SK-N-SH (cell line): ENCODE measurements around the gene NPAS3. TPM values are rescaled to one million over a fixed set of nuclear protein-coding genes. Genes with fewer than 3 reads are reported as not detected.

Experiments
- CTCF ChIA-PET: fragments of 300-600, 350-600 bp; formaldehyde crosslinking; extraction: SDS; loops from one replicate; lab custom pipeline; 2021; lab: Yijun Ruan, JAX
- POLR2A ChIA-PET: fragments of 350-600 bp; sonication (Branson Sonifier 250); formaldehyde crosslinking; extraction: SDS; loops from one replicate; lab custom pipeline; 2020; ENCODE audit warnings: antibody characterized with exemption, inconsistent platforms; lab: Yijun Ruan, JAX
- DNase-seq: peaks from one replicate; pipeline ENCODE4 v3.0.0; 2012
- H2AFZ ChIP-seq: fragments of 200-600 bp; sonication (generic); 2 replicates; pipeline ENCODE4 v1.8.1; 2016; ENCODE audit warnings: antibody characterized with exemption, mild to moderate bottlenecking, low read depth
- H3F3A ChIP-seq: fragments of 200-600 bp; sonication (generic); replicated peaks from 2 replicates; pipeline ENCODE3; 2016; ENCODE audit warnings: antibody characterized with exemption, mild to moderate bottlenecking; ENCODE audit not compliant: insufficient read depth
- H3K27ac ChIP-seq, 2 experiments: fragments of 200-500 bp in 1 of 2; fragments of 200-600 bp in 1 of 2; sonication (Bioruptor generic) in 1 of 2; sonication (generic), shearing (Covaris generic) in 1 of 2; 2 replicates each; pipeline versions ENCODE4 v1.5.1 to v1.6.1; 2014 to 2016; ENCODE audit warnings: low read depth in 2 of 2, inconsistent platforms in 1 of 2, low read length in 1 of 2, mild to moderate bottlenecking in 1 of 2, mixed read lengths in 1 of 2
- H3K27me3 ChIP-seq: fragments of 200-600 bp; sonication (generic), shearing (Covaris generic); 2 replicates; pipeline ENCODE4 v1.6.1; 2016; ENCODE audit warnings: mixed run types; ENCODE audit not compliant: insufficient read depth
- H3K36me3 ChIP-seq, 2 experiments: fragments of 200-500 bp in 1 of 2; fragments of 200-600 bp in 1 of 2; sonication (Bioruptor generic) in 1 of 2; sonication (generic) in 1 of 2; replicated peaks in 1 of 2; 2 replicates each; pipeline versions ENCODE3 to v1.5.1; 2014 to 2016; ENCODE audit warnings: low read length in 1 of 2, mild to moderate bottlenecking in 1 of 2; ENCODE audit not compliant: insufficient read depth in 2 of 2, control insufficient read depth in 1 of 2
- H3K4me1 ChIP-seq, 2 experiments: fragments of 200-500 bp in 1 of 2; fragments of 200-600 bp in 1 of 2; sonication (Bioruptor generic) in 1 of 2; sonication (generic), shearing (Covaris generic) in 1 of 2; 2 replicates each; pipeline versions ENCODE4 v1.5.1 to v1.6.1; 2014 to 2016; ENCODE audit warnings: low read depth in 1 of 2, low read length in 1 of 2, mixed run types in 1 of 2; ENCODE audit not compliant: insufficient read depth in 2 of 2, control insufficient read depth in 1 of 2
- H3K4me2 ChIP-seq: fragments of 200-600 bp; sonication (generic), shearing (Covaris generic); 2 replicates; pipeline ENCODE4 v1.6.1; 2017; ENCODE audit warnings: mixed run types
- H3K4me3 ChIP-seq, 2 experiments: fragments of 200-500 bp in 1 of 2; fragments of 200-600 bp in 1 of 2; sonication (Bioruptor generic) in 1 of 2; sonication (generic), shearing (Covaris generic) in 1 of 2; 2 replicates each; pipeline versions ENCODE4 v1.5.1 to v1.8.1; 2014 to 2016; ENCODE audit warnings: low read depth in 2 of 2, inconsistent platforms in 1 of 2, low read length in 1 of 2, mild to moderate bottlenecking in 1 of 2, mixed read lengths in 1 of 2, moderate library complexity in 1 of 2
- H3K79me2 ChIP-seq: fragments of 200-600 bp; sonication (generic); 2 replicates; pipeline ENCODE4 v1.8.1; 2017; ENCODE audit warnings: mild to moderate bottlenecking; ENCODE audit not compliant: insufficient read depth
- H3K9ac ChIP-seq: fragments of 200-600 bp; sonication (generic); 2 replicates; pipeline ENCODE4 v1.6.1; 2017; ENCODE audit warnings: mixed run types
- H3K9me2 ChIP-seq: fragments of 200-600 bp; sonication (generic); 2 replicates; pipeline ENCODE4 v1.6.1; 2017; ENCODE audit warnings: mixed run types
- H3K9me3 ChIP-seq: fragments of 200-600 bp; sonication (generic); 2 replicates; pipeline ENCODE4 v1.6.1; 2017; ENCODE audit warnings: mixed run types, mild to moderate bottlenecking, moderate library complexity
- H4K20me1 ChIP-seq: fragments of 200-600 bp; sonication (generic); 2 replicates; pipeline ENCODE4 v1.6.1; 2017; ENCODE audit warnings: mild to moderate bottlenecking, mixed run types; ENCODE audit not compliant: insufficient read depth
- CHD2 ChIP-seq: fragments of 150-350 bp; IDR thresholded peaks from 2 replicates; pipeline ENCODE4 v1.6.1; 2018; ENCODE audit warnings: low read length; ENCODE audit not compliant: partially characterized antibody
- CTCF ChIP-seq: fragments of 200-600 bp; sonication (generic); IDR thresholded peaks from 2 replicates; pipeline ENCODE4 v1.6.1; 2017; ENCODE audit warnings: antibody characterized with exemption, mild to moderate bottlenecking, moderate library complexity
- FOXJ3 ChIP-seq: sonication (generic); formaldehyde crosslinking; IDR thresholded peaks from 2 replicates; pipeline ENCODE4 v1.5.1; 2020; ENCODE audit warnings: mild to moderate bottlenecking, missing genetic modification reagents
- FOXM1 ChIP-seq: IDR thresholded peaks from 2 replicates; pipeline ENCODE4 v1.4.0; 2012; ENCODE audit warnings: low read depth, mild to moderate bottlenecking
- GABPA ChIP-seq: IDR thresholded peaks from 2 replicates; pipeline ENCODE4 v1.4.0; 2012; ENCODE audit warnings: low read depth, mild to moderate bottlenecking
- GATA2 ChIP-seq: sonication (generic); formaldehyde crosslinking; IDR thresholded peaks from 2 replicates; pipeline ENCODE4 v1.5.0; 2020; ENCODE audit warnings: mild to moderate bottlenecking, missing genetic modification reagents
- IRF3 ChIP-seq: fragments of 150-350 bp; IDR thresholded peaks from 2 replicates; pipeline ENCODE4 v1.6.1; 2016; ENCODE audit warnings: mild to moderate bottlenecking, low read depth, low read length
- JUND ChIP-seq: IDR thresholded peaks from 2 replicates; pipeline ENCODE4 v1.4.0; 2012
- MAX ChIP-seq: IDR thresholded peaks from 2 replicates; pipeline ENCODE4 v1.4.0; 2012; ENCODE audit warnings: low read depth
- MXI1 ChIP-seq: IDR thresholded peaks from 2 replicates; pipeline ENCODE4 v1.6.1; 2012; ENCODE audit warnings: mild to moderate bottlenecking, low read depth, low read length, improper control_type of control experiment
- PBX3 ChIP-seq: IDR thresholded peaks from 2 replicates; pipeline ENCODE4; 2012
- RAD21 ChIP-seq: IDR thresholded peaks from 2 replicates; pipeline ENCODE4 v1.6.1; 2012; ENCODE audit warnings: mild to moderate bottlenecking, low read length
- SIN3A ChIP-seq: IDR thresholded peaks from 2 replicates; pipeline ENCODE4 v1.6.1; 2012; ENCODE audit warnings: low read depth, mild to moderate bottlenecking, low read length, moderate library complexity, borderline replicate concordance
- TAF1 ChIP-seq: IDR thresholded peaks from 2 replicates; pipeline ENCODE4 v1.6.1; 2012; ENCODE audit warnings: low read depth, mild to moderate bottlenecking, low read length, moderate library complexity, borderline replicate concordance
- USF1 ChIP-seq: IDR thresholded peaks from 2 replicates; pipeline ENCODE4 v1.4.0; 2012; ENCODE audit warnings: low read depth, borderline replicate concordance
- USF2 ChIP-seq: fragments of 150-350 bp; IDR thresholded peaks from 2 replicates; pipeline ENCODE4 v1.6.1; 2017; ENCODE audit warnings: antibody characterized with exemption, low read length, low read depth, borderline replicate concordance
- ZBTB33 ChIP-seq: IDR thresholded peaks from 2 replicates; pipeline ENCODE4 v1.4.0; 2012; ENCODE audit warnings: low read depth, borderline replicate concordance
- WGBS: methylation state at CpG from one replicate; pipeline ENCODE4 v1.1.6; 2017; ENCODE audit warnings: low lambda C conversion rate; 5-methylcytosine and 5-hydroxymethylcytosine counted together
- polyA plus RNA-seq, 3 experiments: library from polyadenylated mRNA; depleted of rRNA; stranded (reverse); fragments of >200 nt; gene quantifications; 2 replicates each; pipeline ENCODE4 v1.2.3, GENCODE V29; 2012

The NPAS3 gene
- polyA plus RNA-seq, 1 of the 3 experiments (the other 2 are of a cell fraction) = 4.3 TPM

GRCh38 chr14:33836900-33837577 is 898.4 kb downstream of the NPAS3 start (continued):
- TF ChIP-seq CTCF = no peak
- no peak for TF ChIP-seq PBX3
- TF ChIP-seq ZBTB33 = no peak
- TF ChIP-seq GATA2 (CRISPR knock-in tag) = no peak
- TF ChIP-seq SIN3A = no peak
- TF ChIP-seq MXI1 = no peak

- no peaks in the 10 kb centered on the region; a peak in 1 of 4 replicates for H3K4me1 ChIP-seq
- ChIA-PET POLR2A (interaction anchor here (1.1 kb wide), 1 partner anchor 260 kb away, joined by 3 read pairs; no protein-coding TSS in a partner anchor), CTCF (interaction anchor here (0.9 to 16.4 kb wide), 17 partner anchors 11 to 493 kb away, joined by 3 to 337 read pairs (median 3); no protein-coding TSS in a partner anchor)
- TF ChIP-seq IRF3 (no peak), USF2 (no peak), PBX3 (no peak), FOXJ3 (no peak), USF1 (no peak), JUND (no peak), SIN3A (no peak), RAD21 (no peak), MAX (no peak), GABPA (no peak), TAF1 (no peak), CHD2 (no peak), FOXM1 (no peak)
These were observed 899.4 kb downstream of the NPAS3 start for GRCh38 chr14:33837943-33838683.

More at GRCh38 chr14:33837943-33838683, 899.4 kb downstream of the NPAS3 start:
- Histone ChIP-seq H3F3A (no peaks in the 10 kb centered on the region), H3K4me2 (no peak overlapping the region), H3K27ac (no peak overlapping the region), H4K20me1 (no peaks in the 10 kb centered on the region), H3K79me2 (no peaks in the 10 kb centered on the region), H3K9ac (no peak overlapping the region), H3K9me3 (no peaks in the 10 kb centered on the region), H3K9me2 (no peaks in the 10 kb centered on the region), H3K36me3 (no peaks in the 10 kb centered on the region), H2AFZ (no peak overlapping the region), H3K4me3 (no peak overlapping the region), H3K27me3 (no peaks in the 10 kb centered on the region; the same call in 1 of the 2 replicates)
- DNase-seq = no peak
- 53% methylated on average over 4 of the region's 4 CpGs for WGBS
